Measurements from ENCODE around the gene CACNA1S. TPM values are rescaled to one million over a fixed set of nuclear protein-coding genes. Genes with fewer than 3 reads are reported as not detected.

Gene CACNA1S
- total and polyA plus RNA-seq, 8 donors = under 0.01 TPM; not detected in 7

DNA sequence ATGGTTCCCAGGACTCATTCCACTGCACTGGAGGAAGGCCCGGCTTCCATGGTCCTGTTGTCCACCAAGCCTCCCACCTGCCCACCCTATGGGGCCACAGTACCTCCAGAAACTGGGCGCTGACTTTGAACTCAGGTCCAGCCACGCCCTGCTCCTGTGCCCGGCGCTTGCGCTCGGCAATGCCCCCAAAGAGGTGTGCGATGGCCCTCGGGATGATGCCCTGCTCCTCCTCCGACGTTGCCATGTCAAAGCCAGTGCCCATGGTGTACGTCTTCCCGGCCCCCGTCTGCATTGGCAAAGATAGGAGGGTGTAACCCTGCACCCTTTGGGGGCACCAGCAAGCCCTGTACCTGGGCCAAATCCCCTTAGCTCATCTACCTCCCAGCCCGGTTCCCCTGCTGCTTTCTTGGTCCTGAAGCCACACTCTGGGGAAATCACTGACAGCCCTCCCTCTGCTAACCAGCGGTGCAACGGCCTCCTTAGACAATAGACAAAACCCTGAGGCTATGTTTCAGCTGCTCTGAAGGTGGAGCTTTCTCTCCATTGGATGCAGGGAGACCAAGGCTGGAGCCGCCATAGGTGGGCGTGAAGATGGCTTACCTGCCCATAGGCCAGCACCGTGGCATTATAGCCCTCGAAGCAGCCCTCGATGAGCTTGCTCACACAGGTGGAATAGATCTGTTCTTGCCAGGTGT is 103.4 kb downstream of the CACNA1S start:
- Histone ChIP-seq H3K27ac (no peak overlapping the region), H3K4me3 (no peak overlapping the region), H3K4me1 (no peaks in the 10 kb centered on the region), H3K27me3 (no peaks in the 10 kb centered on the region), H3K9me3 (no peaks in the 10 kb centered on the region), H3K36me3 (no peaks in the 10 kb centered on the region)
- WGBS, 2 donors = 84 to 88% methylated on average over 22 of the region's 22 CpGs
- TF ChIP-seq, protein P1, sequence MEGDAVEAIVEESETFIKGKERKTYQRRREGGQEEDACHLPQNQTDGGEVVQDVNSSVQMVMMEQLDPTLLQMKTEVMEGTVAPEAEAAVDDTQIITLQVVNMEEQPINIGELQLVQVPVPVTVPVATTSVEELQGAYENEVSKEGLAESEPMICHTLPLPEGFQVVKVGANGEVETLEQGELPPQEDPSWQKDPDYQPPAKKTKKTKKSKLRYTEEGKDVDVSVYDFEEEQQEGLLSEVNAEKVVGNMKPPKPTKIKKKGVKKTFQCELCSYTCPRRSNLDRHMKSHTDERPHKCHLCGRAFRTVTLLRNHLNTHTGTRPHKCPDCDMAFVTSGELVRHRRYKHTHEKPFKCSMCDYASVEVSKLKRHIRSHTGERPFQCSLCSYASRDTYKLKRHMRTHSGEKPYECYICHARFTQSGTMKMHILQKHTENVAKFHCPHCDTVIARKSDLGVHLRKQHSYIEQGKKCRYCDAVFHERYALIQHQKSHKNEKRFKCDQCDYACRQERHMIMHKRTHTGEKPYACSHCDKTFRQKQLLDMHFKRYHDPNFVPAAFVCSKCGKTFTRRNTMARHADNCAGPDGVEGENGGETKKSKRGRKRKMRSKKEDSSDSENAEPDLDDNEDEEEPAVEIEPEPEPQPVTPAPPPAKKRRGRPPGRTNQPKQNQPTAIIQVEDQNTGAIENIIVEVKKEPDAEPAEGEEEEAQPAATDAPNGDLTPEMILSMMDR (IDR thresholded peaks at IDR 0.05) = no peak
- intact Hi-C loops (cut with DNase I) = no loop called here
- no peak for FAIRE-seq
- ATAC-seq = no peak
- DNase-seq = peak in 1 of 6 donors; percentile 46

DNA sequence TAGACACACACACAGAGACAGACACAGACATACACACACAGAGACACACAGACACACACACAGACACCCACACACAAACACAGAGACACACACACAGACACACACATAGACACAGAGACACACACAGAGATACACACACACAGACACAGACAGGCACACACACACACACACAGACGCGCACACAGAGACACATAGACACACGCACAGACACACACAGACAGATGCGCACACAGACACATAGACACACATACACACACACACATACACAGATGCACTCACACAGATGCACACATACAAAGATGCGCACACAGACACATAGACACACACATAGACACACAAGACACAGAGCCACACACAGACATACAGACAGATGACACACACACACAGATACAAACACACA is 104.7 kb downstream of the CACNA1S start:
- DNase-seq (peak in 1 of 6 donors; percentile 3), FAIRE-seq (no peak), ATAC-seq (no peak)
- Histone ChIP-seq H3K36me3 (no peaks in the 10 kb centered on the region), H3K27me3 (no peaks in the 10 kb centered on the region), H3K27ac (no peak overlapping the region), H3K9me3 (no peaks in the 10 kb centered on the region), H3K4me1 (no peaks in the 10 kb centered on the region), H3K4me3 (no peak overlapping the region)
- intact Hi-C loops (cut with DNase I) = no loop called here
- 96 to 98% methylated on average over 5 of the region's 5 CpGs for whole genome bisulfite sequencing, 2 donors
- TF ChIP-seq, protein P1 (IDR thresholded peaks at IDR 0.05) = no peak

DNA sequence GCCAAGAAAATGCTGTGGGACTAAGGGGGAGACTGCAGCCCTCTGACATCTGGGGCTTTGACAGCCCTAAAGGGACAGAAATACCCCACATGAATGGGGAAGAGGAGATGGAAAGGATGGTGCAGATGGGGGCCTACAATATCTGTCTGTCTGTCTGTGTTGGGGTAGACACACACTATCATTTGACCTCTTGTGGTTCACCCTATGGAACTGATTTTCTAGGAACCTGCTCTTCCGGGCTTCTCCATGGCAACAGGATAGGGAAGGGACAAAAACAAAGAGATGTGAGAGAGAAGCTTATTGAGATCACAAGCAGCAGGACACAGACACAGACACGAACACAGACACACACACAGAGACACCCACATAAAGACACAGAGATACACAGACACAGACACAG is 105.8 kb downstream of the CACNA1S start:
- FAIRE-seq (no peak), DNase-seq (no peak), ATAC-seq (no peak)
- Histone ChIP-seq H3K27me3 (no peaks in the 10 kb centered on the region), H3K4me1 (peaks cover 0 to 4% (median 0%) of the 10 kb centered on the region in 3 donors), H3K4me3 (no peak overlapping the region), H3K27ac (no peak overlapping the region), H3K9me3 (no peaks in the 10 kb centered on the region), H3K36me3 (no peaks in the 10 kb centered on the region)
- TF ChIP-seq, protein P1 (IDR thresholded peaks at IDR 0.05) = no peak
- intact Hi-C loops (cut with DNase I) = no loop called here
- 63 to 77% methylated on average over 2 of the region's 2 CpGs for WGBS, 2 donors

DNA sequence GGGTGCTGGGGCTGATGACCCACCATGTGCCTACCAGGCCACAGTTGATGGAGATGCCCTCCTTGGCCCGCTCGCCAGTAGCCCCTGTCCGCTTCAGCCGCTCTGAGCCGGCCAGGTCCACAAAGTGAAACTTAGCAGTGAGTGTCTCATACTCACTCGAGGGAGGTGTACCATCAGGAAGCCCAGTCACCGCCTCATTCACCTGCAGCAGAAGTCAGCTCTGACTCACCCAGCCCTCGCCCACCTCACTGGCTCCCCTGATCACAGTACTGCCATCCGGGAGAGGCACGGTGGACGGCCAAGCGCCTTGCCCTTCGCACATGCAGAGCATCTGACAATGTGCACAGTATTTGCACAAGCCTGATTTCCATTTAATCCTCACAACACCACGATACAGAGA is 107.5 kb downstream of the CACNA1S start:
- intact Hi-C loops (cut with DNase I) = no loop called here
- Histone ChIP-seq H3K9me3 (no peaks in the 10 kb centered on the region), H3K4me1 (peaks cover 0 to 4% (median 0%) of the 10 kb centered on the region in 3 donors), H3K4me3 (no peak overlapping the region), H3K27ac (no peak overlapping the region), H3K36me3 (no peaks in the 10 kb centered on the region), H3K27me3 (no peaks in the 10 kb centered on the region)
- WGBS, 2 donors = 94% methylated on average over 14 of the region's 14 CpGs
- FAIRE-seq (no peak), DNase-seq (peak in 1 of 6 donors; percentile 50), ATAC-seq (no peak)
- TF ChIP-seq, protein P1 (IDR thresholded peaks at IDR 0.05) = no peak

DNA sequence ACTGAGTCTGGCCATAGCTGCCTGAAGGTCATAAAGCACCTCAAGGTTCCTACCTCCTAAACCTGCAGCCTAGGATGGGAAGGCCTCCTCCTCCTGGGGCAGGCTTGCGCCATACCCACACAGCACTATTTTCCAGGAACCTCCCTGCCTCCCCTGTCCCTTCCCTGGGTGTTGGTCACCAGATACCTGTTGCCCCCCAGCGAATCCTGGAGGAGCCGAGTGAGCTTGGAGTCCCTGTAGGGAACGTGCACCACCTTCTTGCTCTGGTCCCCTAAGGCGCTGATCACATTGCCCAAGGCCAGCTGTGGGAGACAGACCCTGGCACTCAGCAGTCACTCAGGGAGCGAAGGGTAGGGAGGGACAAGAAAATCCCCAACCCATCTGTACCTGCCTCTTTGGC is 108.1 kb downstream of the CACNA1S start:
- no peak for ATAC-seq
- Histone ChIP-seq H3K4me1 (peaks cover 0 to 4% (median 0%) of the 10 kb centered on the region in 3 donors), H3K27ac (no peak overlapping the region), H3K27me3 (no peaks in the 10 kb centered on the region), H3K9me3 (no peaks in the 10 kb centered on the region), H3K36me3 (no peaks in the 10 kb centered on the region), H3K4me3 (no peak overlapping the region)
- WGBS, 2 donors = 95% methylated on average over 6 of the region's 6 CpGs
- FAIRE-seq = no peak
- intact Hi-C loops (cut with DNase I) = no loop called here
- TF ChIP-seq, protein P1 (IDR thresholded peaks at IDR 0.05) = no peak
- peak in 1 of 6 donors; percentile 40 for DNase-seq

Measured in pancreas (tissue), 10 donors.